C4-2B (cell line): ENCODE measurements around the gene MCM3.

Source experiments
- H3K27ac ChIP-seq: fragments of 450-650 bp; 2 replicates; pipeline ENCODE4 v1.5.1; 2017
- CTCF ChIP-seq: fragments of 450-650 bp; conservative IDR thresholded peaks from 2 replicates; pipeline ENCODE4 v1.5.1; 2017; ENCODE audit warnings: mild to moderate bottlenecking
- ZFX ChIP-seq: fragments of 450-650 bp; IDR thresholded peaks from 2 replicates; pipeline ENCODE4 v1.6.1; 2017

The MCM3 gene

DNA sequence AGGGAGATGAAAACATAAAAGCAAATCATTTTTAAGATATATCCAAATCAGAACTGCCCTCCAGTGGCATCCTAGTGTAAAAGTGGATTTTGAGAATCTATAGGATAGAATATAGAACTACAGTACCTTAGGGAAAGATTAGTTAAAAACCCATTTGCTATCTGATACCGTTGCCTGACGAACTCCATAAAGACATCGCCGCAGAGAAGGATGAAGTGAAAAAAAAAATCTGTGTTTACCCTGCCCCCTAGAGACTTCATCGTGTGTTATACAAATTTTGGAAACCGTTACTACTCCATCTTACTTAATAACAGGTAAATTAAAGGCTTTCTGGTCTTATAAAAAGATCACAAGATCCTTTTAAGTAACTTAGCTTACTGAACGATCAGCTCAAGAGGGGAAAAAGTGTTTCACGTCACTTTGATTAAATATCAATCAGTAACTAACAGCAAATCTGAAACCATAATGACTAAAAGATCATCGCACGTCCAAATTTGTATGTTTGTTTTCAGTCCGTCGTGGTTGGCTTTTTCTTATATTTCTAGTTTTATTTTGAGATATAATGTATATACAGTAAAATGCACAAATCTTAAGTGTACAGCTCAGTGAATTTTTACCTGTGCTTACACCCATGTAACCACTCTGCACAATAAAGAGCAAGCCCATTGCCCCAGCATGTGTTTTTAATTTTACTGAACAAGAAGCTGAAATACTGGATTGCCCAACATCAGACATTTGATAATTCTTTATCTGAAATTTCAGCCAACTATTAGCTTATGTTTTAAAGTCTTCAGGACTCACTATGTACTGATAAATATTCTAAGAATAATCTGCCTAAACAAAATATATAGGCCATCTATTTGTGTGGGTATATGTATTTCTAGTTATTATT lies 881 bp upstream of the MCM3 start:
- no peak overlapping the region for H3K27ac ChIP-seq
- TF ChIP-seq ZFX (no peak), CTCF (peak; percentile 28)

DNA sequence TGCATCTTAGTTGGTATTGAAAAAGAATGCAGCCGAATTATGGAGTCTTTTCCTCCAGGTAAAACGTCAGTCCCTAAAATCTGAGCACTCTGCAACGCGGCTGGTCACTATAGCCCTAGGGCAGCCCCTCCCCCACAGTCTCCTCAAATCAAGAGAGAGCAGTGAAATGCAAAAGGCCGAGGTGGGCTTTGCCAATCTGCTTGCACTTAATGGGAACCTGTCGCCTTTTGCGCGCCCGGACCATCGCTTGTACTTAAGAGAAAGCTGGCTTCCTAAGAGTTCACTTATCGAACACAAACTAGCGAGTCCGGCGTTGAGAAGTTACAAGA lies 447 bp downstream of the MCM3 start:
- TF ChIP-seq ZFX (no peak; the same call in 1 of the 2 replicates), CTCF (no peak)
- H3K27ac ChIP-seq = peak overlapping the region; percentile 85

DNA sequence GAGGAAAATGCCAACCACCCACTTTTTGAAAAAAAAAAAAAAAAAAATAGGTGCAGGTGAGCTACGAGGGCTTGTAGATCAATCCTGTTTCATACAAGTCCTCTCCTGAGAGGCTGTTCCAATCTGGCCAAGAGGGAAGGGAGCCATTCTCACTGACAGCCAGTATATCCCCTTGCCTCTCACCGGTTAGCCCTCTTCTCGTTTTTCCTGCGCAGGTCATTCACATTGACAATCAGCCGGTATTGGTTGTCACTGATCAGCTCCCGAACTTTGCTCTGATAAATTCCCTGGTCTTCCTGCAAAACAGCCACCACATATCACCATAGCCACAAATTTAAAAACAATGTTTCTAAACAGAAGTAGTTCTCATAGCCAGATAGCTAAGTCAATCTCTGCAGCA lies 1.4 kb downstream of the MCM3 start:
- TF ChIP-seq CTCF = no peak
- no peak for TF ChIP-seq ZFX
- no peak overlapping the region for H3K27ac ChIP-seq

DNA sequence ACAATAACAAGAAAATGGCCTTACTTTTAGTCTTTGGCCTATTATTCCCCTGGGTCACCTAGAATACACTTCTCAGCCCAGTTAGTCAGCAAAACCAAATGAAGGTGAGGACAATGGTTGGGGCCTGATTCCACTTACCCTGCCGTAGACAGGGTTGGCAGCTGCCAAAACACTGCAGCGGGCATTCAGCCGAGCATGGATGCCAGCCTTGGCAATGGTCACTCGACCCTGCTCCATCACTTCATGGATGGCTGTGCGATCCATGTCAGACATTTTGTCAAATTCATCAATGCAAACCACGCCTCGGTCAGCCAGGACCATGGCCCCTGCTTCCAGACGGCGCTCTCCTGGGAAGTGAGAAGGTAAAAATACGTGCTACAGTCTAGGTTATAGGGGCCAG lies 8.4 kb downstream of the MCM3 start:
- TF ChIP-seq ZFX = no peak
- TF ChIP-seq CTCF = no peak
- no peak overlapping the region for H3K27ac ChIP-seq

- no peak overlapping the region for H3K27ac ChIP-seq
- TF ChIP-seq ZFX = no peak
Observed at GRCh38 chr6:52271852-52272460, 12.6 kb downstream of the MCM3 start.

DNA sequence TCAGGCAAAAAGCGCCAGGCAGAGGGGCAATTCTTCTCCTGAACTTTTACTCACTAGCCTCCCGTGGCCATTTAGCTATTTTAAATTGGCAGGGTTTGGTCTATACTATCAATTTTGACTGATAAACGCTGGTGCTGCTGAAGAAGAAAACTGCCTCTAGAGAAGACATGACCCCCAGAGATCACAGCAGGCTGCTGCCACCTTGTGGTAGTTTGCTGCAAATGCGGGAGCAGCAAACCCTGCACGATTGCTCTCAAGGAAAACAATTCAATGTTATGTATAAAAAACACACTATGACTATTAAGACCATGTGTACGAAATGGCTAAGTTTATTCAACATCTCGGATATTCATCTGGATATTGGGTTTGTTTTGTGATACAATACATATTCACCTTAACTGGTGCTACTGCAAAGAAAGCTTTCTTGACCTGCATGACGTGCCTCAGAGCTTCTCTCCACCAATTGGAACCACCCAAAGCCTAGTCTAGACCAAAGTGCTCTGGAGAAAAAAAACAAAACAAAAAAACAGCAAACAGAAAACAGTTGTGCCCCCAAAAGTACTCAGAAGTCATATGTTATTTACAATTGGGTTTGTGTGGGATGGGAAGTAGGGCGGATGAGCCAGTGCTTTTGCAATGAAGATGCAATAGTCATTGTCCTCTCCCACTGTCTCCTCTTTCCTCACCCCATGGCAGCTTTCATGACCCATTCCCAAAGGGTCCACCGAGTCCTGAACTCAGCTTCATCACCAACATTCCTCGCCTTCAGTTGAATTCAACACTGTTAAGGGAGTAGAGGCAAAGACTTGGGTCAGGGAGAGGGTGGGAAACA lies 20.6 kb downstream of the MCM3 start:
- no peak overlapping the region for H3K27ac ChIP-seq
- TF ChIP-seq CTCF (peak; percentile 96), ZFX (no peak)

DNA sequence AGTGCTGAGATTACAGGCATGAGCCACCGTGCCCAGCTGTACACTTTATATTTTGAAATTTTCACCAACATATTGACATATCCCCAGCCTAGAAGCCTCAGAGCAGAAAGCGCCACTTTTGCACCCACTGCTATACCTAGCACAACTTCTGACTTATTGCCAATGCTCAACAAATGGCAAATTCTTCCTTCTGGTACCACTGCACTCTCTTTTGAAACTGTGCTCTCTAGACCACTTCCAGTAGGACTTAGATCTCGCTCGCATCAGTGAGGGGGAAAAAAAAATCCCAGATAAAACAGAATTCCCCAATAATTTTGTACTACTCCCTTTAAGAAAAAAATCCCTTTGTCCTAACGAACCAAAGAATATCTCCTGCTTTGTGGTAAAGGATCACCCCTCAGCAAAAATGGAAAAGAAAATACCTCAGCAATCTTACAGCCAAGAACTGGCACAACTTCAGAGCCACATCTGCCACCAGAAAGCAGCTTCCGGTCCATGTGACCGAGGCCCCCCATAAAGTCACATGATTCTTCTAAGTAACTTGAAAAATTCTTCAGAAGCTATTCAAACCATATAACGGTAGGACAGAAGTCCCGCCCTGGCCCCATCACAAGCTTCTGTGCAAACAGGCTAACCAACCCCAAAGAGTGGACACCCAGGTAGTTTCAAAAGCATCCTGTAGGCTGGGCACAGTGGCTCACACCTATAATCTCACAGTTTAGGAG lies 21.8 kb downstream of the MCM3 start:
- no peak for TF ChIP-seq ZFX
- TF ChIP-seq CTCF = no peak
- no peak overlapping the region for H3K27ac ChIP-seq
